AG10803 (cell line): Measurements from ENCODE around the gene PLA2G2F.

Experiments
- DNase-seq: peaks from one replicate; pipeline ENCODE4 v3.0.0; 2010; ENCODE audit warnings: low read depth
- H3K4me3 ChIP-seq: 2 replicates; pipeline ENCODE4 v1.5.1; 2011; ENCODE audit warnings: mild to moderate bottlenecking, low read length, control low read depth
- CTCF ChIP-seq: conservative IDR thresholded peaks from 2 replicates; pipeline ENCODE4 v1.5.1; 2011; ENCODE audit warnings: mild to moderate bottlenecking, low read length, control low read depth, inconsistent platforms

PLA2G2F gene

GRCh38 chr1:20137055-20137454 is 2.1 kb upstream of the PLA2G2F start:
- DNase-seq, result no peak

GRCh38 chr1:20137604-20138003 is 1.5 kb upstream of the PLA2G2F start:
- no peak for DNase-seq
- no peak overlapping the region for H3K4me3 ChIP-seq
- TF ChIP-seq CTCF, result no peak

More at GRCh38 chr1:20137055-20137454, 2.1 kb upstream of the PLA2G2F start:
- no peak for TF ChIP-seq CTCF
- no peak overlapping the region for H3K4me3 ChIP-seq

GRCh38 chr1:20138346-20138745 is 777 bp upstream of the PLA2G2F start:
- no peak for TF ChIP-seq CTCF
- DNase-seq, result no peak
- no peak overlapping the region for H3K4me3 ChIP-seq

GRCh38 chr1:20139776-20140612 is 871 bp downstream of the PLA2G2F start:
- no peak for TF ChIP-seq CTCF
- no peak for DNase-seq

GRCh38 chr1:20141001-20141400 is 1.9 kb downstream of the PLA2G2F start:
- TF ChIP-seq CTCF, result no peak
- H3K4me3 ChIP-seq, result no peak overlapping the region
- DNase-seq, result no peak

More at GRCh38 chr1:20139776-20140612, 871 bp downstream of the PLA2G2F start:
- no peak overlapping the region for H3K4me3 ChIP-seq

- no peak overlapping the region for H3K4me3 ChIP-seq
- no peak for TF ChIP-seq CTCF
- no peak for DNase-seq
Observed at GRCh38 chr1:20141466-20141865, 2.3 kb downstream of the PLA2G2F start.
